ENCODE measurements around the gene HSP90AB1.

The HSP90AB1 gene

DNA sequence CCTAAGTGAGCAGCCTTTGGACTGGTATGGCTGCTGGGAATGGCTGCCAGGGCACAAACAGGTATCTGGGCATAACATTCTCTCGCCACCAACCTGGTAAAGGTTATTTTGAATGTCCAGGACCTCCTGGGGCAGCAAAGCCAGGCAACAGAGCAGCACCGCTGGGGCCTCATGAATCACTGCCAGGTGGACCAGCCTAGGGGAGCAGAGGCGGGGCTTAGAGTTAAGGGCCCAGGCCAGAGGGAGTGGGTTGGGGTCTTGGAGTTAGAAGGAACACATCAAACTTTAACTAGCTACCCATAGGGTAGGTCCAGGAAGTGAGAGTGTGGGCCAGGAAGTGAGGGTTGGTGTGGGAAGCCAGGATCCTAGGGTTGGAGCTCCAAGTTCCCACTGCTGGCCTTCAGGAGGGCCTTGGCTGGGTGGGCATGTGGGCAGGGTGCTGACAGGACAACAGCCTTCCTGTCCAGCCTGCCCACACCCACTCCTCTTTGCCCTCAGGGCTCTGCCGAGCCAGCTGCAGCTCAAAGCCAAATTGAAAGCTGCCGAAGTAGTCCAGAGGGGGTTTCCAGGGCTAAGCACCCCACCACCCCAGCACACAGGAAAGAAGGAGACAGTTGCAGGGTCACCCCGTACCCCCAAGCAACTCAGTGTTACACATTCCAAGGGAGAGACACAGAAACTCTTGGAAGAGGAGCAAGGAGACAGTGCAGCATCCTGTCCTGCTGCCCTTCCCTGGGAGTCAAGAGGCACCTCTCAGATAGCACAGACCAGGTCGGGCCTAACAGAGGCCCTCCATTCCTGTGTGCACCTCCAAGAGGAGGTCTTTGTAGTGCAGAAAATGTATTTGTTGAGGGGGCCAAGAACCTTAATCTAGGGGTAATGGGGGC, 15.8 kb downstream of the HSP90AB1 start:
- TF ChIP-seq, protein P1, sequence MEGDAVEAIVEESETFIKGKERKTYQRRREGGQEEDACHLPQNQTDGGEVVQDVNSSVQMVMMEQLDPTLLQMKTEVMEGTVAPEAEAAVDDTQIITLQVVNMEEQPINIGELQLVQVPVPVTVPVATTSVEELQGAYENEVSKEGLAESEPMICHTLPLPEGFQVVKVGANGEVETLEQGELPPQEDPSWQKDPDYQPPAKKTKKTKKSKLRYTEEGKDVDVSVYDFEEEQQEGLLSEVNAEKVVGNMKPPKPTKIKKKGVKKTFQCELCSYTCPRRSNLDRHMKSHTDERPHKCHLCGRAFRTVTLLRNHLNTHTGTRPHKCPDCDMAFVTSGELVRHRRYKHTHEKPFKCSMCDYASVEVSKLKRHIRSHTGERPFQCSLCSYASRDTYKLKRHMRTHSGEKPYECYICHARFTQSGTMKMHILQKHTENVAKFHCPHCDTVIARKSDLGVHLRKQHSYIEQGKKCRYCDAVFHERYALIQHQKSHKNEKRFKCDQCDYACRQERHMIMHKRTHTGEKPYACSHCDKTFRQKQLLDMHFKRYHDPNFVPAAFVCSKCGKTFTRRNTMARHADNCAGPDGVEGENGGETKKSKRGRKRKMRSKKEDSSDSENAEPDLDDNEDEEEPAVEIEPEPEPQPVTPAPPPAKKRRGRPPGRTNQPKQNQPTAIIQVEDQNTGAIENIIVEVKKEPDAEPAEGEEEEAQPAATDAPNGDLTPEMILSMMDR (IDR thresholded peaks at IDR 0.05) = no peak

DNA sequence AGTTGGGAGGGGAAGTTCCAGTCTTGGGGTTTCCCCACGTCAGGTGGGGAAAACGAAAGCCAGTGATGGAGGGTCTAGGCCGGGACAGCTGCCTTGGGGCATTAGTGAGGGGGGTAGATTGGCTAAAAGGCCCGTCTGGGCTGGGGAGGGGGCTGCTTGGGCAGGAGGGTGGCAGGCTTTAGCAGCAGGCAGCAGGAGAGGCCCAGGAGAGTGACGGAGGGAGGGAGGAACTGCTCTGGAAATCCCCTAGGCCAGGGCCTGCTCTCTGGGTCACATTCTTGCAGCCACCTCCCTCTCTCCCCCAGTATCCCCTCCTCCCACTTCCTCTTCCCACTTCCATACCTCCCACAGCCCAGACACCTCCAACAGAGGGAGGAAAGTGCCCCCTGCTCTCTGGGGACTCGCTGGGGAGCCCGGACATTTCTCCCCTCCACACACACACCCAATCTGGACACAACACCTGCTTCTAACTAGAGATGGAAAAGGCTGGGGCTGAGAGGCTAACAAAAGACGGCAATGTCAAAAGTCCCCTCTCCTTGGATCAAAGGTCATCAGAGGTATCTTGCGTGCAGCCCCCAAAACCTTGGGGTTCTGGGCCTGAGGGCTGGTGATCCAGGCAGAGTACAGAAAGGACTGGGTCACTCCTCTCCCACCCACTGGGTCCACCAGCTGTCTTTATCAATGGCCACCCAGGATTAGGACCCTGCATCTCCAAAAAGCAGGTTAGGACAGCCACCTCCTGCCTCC, 16.6 kb downstream of the HSP90AB1 start:
- TF ChIP-seq, protein P1 (IDR thresholded peaks at IDR 0.05) = no peak

DNA sequence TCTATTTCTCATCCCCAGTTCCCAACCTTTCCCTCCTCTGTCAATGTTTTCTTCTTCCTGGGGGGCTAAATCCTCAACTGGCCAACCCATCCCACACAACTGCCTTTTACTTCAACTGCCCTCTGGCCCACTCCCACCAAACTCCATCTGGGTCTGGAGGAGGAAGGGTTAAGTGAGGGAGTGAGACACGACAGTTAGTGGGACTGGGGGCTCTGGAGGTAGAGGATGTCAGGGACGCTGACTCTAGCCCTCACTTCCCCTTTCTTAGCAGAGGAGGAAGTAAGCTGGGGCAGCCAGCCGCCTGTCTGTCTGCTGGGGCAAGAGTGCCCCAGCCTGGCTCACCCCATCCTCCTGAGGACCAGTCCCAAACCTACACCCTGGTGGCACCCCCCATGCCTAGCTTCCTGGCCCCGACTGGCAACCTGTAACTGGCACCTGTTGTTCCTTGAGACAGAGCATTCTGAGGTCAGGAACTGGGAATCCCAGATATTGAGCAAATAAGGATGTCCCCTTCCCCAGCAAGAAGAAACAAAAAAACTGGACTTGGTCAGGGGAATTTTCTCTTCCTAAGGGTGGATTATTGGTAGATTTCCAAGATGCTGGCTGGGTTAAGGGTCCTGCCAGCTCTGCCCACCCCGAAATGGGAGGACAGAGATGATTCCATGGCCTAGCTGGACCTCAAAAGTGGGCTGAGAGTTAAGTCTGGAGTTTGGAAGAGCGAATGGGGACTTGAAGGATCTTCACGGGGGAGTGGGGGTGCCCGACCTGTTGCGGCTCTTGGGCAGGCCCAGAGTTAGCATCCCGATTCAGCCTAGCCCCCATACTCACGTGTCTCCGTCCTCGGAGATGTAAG, 17.5 kb downstream of the HSP90AB1 start:
- TF ChIP-seq, protein P1 (IDR thresholded peaks at IDR 0.05) = no peak

DNA sequence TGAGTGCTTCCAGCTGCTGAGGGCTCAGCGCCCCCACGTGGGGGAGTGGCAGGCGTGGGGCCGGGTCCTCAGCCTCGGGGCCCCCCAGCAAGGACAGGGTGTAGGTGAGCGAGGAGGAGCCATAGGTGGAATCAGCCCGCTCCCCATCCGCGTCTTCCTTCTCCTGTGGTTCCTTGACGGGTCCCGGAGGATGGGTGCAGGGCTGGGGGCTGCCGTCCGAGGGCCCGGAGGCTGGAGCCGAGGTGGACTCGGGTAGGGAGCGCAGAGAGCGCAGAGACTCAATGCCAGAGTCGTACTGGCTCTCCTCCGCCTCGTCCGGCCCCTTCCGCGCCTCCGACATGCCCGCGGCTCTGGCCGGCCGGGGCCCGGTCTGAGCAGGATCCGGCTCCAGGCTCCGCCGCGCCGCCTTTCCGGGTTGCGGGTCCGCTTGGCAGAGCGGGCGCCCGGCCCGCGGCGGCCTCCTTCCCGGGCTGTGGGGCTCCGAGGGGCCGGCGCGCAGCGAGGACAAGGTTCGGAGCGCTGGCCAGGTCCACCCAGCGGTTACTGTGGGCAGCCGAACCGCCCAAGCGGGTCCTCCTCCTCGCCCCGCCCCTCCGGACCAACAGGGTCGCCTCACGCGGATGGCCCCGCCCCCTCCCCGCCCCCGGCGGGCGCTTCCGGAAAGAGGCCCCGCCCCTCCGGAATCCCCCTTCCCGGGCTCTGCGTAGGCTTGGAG, 18.3 kb downstream of the HSP90AB1 start, which contains the start of gene NFKBIE:
Gene NFKBIE, minus strand, starts transcription at position 545 of the 715 bp plus-strand sequence. Its CDS starts 205 bp downstream, at position 340.
- TF ChIP-seq, protein P1 (IDR thresholded peaks at IDR 0.05) = peak; percentile 28; the same call in 1 of the 2 replicates

DNA sequence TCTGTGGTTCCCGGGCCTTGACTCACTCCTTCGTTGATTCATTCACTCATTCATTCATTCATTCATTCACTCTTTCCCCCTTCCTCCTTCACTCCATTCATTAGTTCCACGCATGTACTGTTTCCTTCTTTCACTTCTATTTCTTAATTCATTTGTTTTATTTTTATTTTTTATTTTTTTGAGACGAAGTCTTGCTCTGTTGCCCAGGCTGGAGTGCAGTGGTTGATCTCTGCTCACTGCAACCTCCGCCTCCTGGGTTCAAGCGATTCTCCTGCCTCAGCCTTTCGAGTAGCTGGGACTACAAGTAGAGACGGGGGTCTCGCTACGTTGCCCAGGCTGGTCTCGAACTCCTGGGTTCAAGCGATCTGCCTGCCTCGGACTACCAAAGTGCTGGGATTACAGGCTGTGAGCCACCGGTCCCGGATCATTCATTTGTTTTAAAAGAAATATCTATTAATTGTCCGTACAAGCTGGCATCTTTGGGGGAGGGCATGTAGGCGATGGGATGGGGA, 18.9 kb downstream of the HSP90AB1 start:
- TF ChIP-seq, protein P1 (IDR thresholded peaks at IDR 0.05) = no peak

DNA sequence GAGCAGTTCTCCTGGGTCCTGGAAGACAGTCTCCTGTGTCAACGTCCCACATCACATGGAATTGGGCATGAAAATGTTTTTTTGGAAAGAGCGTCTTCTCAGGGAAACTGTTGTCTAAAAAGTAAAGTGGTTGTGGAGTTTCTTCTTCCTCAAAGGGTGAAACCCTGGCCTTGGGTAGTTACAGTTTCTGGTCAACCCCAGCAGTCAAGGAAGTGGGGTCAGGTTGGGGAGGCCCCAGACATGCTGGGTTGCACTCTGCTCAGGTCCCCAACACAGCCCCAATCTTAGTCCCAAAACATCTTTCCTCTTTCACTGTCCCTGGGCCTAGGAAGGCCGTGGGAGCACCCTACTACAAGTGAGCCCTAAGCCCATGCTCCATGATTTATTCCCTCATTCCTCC, 19.4 kb downstream of the HSP90AB1 start:
- TF ChIP-seq, protein P1 (IDR thresholded peaks at IDR 0.05) = no peak
